GM23338 (cell line): ENCODE measurements around the gene DPEP3.
"Not testable (repeated sequence)": the region's sequence is repeated elsewhere in the genome, so short reads cannot be mapped to it uniquely, and the experiment has no call there.

Experiments used
- CREB1 ChIP-seq: fragments of 250-450 bp; sonication (Bioruptor Pico); IDR thresholded peaks from 2 replicates; pipeline ENCODE4 v1.5.0; 2020; ENCODE audit warnings: low read depth, mild to moderate bottlenecking, moderate library complexity
- EZH2 ChIP-seq: fragments of 200-600 bp; sonication (generic); IDR thresholded peaks from one replicate; pipeline ENCODE4 v1.8.0; 2017; ENCODE audit warnings: antibody characterized with exemption, mild to moderate bottlenecking, low read depth; ENCODE audit not compliant: unreplicated experiment
- ZNF331 ChIP-seq: fragments of 250-450 bp; sonication (Bioruptor Pico); IDR thresholded peaks from 2 replicates; pipeline ENCODE4 v1.5.0; 2020; ENCODE audit warnings: low read depth, mild to moderate bottlenecking, moderate library complexity

GRCh38 chr16:67937713-67938112 lies 42.6 kb downstream of the DPEP3 start:
- TF ChIP-seq CREB1 (CRISPR knock-in tag); EZH2; ZNF331 (CRISPR knock-in tag): not testable (repeated sequence)
